ENCODE data around the gene IRAK1. TPM values are rescaled to one million over a fixed set of nuclear protein-coding genes. Genes with fewer than 3 reads are reported as not detected.

The IRAK1 gene
- total and polyA plus RNA-seq, 2 of the 13 experiments (the other 11 are each of a cell fraction or from before 2014, with no cell fraction given) = 57.7 to 77.3 TPM

DNA sequence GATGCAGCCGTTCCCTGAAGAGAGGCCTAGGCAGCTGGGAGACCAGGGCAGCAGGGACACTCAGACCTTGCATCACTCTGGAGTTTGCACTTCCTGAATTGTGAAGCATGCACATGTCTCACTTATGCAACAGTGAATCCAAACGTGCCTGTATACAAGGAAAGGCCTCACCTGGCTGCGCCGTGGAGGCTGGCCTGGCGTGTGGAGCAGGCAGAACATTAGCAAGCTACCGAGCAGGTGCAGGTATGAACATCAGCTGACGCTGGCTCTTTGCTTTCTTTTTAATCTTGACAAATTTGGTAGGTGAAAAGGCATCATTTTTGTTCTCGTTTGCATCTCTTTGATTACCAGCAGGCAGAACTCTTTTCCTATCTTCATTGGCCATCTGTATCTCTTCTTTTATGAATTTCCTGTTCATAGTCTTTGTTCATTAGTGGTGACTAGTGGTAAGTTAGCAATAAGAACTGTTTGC lies 37.1 kb upstream of the IRAK1 start (continued):
- TF ChIP-seq, protein P1, sequence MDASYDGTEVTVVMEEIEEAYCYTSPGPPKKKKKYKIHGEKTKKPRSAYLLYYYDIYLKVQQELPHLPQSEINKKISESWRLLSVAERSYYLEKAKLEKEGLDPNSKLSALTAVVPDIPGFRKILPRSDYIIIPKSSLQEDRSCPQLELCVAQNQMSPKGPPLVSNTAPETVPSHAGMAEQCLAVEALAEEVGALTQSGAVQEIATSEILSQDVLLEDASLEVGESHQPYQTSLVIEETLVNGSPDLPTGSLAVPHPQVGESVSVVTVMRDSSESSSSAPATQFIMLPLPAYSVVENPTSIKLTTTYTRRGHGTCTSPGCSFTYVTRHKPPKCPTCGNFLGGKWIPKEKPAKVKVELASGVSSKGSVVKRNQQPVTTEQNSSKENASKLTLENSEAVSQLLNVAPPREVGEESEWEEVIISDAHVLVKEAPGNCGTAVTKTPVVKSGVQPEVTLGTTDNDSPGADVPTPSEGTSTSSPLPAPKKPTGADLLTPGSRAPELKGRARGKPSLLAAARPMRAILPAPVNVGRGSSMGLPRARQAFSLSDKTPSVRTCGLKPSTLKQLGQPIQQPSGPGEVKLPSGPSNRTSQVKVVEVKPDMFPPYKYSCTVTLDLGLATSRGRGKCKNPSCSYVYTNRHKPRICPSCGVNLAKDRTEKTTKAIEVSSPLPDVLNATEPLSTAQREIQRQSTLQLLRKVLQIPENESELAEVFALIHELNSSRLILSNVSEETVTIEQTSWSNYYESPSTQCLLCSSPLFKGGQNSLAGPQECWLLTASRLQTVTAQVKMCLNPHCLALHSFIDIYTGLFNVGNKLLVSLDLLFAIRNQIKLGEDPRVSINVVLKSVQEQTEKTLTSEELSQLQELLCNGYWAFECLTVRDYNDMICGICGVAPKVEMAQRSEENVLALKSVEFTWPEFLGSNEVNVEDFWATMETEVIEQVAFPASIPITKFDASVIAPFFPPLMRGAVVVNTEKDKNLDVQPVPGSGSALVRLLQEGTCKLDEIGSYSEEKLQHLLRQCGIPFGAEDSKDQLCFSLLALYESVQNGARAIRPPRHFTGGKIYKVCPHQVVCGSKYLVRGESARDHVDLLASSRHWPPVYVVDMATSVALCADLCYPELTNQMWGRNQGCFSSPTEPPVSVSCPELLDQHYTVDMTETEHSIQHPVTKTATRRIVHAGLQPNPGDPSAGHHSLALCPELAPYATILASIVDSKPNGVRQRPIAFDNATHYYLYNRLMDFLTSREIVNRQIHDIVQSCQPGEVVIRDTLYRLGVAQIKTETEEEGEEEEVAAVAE (CRISPR knock-in tag; IDR thresholded peaks at IDR 0.05; ENCODE audit: borderline replicate concordance) = peak; percentile 75
- TF ChIP-seq, protein P2, sequence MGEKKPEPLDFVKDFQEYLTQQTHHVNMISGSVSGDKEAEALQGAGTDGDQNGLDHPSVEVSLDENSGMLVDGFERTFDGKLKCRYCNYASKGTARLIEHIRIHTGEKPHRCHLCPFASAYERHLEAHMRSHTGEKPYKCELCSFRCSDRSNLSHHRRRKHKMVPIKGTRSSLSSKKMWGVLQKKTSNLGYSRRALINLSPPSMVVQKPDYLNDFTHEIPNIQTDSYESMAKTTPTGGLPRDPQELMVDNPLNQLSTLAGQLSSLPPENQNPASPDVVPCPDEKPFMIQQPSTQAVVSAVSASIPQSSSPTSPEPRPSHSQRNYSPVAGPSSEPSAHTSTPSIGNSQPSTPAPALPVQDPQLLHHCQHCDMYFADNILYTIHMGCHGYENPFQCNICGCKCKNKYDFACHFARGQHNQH (CRISPR knock-in tag; IDR thresholded peaks at IDR 0.05) = peak; percentile 59; the same call in 1 of the 2 replicates
- TF ChIP-seq ZNF816 (CRISPR knock-in tag; IDR thresholded peaks at IDR 0.05; ENCODE audit: borderline replicate concordance) = 0 out of 2 replicates have a peak, but pooled peaks have one; percentile 50
- peak; percentile 59; the same call in 1 of the 2 replicates for TF ChIP-seq ZFP37 (CRISPR knock-in tag; IDR thresholded peaks at IDR 0.05; ENCODE audit: borderline replicate concordance)
- TF ChIP-seq, protein P3, sequence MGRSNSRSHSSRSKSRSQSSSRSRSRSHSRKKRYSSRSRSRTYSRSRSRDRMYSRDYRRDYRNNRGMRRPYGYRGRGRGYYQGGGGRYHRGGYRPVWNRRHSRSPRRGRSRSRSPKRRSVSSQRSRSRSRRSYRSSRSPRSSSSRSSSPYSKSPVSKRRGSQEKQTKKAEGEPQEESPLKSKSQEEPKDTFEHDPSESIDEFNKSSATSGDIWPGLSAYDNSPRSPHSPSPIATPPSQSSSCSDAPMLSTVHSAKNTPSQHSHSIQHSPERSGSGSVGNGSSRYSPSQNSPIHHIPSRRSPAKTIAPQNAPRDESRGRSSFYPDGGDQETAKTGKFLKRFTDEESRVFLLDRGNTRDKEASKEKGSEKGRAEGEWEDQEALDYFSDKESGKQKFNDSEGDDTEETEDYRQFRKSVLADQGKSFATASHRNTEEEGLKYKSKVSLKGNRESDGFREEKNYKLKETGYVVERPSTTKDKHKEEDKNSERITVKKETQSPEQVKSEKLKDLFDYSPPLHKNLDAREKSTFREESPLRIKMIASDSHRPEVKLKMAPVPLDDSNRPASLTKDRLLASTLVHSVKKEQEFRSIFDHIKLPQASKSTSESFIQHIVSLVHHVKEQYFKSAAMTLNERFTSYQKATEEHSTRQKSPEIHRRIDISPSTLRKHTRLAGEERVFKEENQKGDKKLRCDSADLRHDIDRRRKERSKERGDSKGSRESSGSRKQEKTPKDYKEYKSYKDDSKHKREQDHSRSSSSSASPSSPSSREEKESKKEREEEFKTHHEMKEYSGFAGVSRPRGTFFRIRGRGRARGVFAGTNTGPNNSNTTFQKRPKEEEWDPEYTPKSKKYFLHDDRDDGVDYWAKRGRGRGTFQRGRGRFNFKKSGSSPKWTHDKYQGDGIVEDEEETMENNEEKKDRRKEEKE (IDR thresholded peaks at IDR 0.05) = no peak
- TF ChIP-seq NFYC (CRISPR knock-in tag; IDR thresholded peaks at IDR 0.05) = peak; percentile 23; the same call in 1 of the 2 replicates
- TF ChIP-seq, protein P4, sequence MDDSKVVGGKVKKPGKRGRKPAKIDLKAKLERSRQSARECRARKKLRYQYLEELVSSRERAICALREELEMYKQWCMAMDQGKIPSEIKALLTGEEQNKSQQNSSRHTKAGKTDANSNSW (CRISPR knock-in tag; IDR thresholded peaks at IDR 0.05; ENCODE audit: borderline replicate concordance) = no peak
- TF ChIP-seq TSC22D2 (CRISPR knock-in tag; IDR thresholded peaks at IDR 0.05; ENCODE audit: borderline replicate concordance) = no peak
- TF ChIP-seq, protein P5, sequence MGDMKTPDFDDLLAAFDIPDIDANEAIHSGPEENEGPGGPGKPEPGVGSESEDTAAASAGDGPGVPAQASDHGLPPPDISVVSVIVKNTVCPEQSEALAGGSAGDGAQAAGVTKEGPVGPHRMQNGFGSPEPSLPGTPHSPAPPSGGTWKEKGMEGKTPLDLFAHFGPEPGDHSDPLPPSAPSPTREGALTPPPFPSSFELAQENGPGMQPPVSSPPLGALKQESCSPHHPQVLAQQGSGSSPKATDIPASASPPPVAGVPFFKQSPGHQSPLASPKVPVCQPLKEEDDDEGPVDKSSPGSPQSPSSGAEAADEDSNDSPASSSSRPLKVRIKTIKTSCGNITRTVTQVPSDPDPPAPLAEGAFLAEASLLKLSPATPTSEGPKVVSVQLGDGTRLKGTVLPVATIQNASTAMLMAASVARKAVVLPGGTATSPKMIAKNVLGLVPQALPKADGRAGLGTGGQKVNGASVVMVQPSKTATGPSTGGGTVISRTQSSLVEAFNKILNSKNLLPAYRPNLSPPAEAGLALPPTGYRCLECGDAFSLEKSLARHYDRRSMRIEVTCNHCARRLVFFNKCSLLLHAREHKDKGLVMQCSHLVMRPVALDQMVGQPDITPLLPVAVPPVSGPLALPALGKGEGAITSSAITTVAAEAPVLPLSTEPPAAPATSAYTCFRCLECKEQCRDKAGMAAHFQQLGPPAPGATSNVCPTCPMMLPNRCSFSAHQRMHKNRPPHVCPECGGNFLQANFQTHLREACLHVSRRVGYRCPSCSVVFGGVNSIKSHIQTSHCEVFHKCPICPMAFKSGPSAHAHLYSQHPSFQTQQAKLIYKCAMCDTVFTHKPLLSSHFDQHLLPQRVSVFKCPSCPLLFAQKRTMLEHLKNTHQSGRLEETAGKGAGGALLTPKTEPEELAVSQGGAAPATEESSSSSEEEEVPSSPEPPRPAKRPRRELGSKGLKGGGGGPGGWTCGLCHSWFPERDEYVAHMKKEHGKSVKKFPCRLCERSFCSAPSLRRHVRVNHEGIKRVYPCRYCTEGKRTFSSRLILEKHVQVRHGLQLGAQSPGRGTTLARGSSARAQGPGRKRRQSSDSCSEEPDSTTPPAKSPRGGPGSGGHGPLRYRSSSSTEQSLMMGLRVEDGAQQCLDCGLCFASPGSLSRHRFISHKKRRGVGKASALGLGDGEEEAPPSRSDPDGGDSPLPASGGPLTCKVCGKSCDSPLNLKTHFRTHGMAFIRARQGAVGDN (CRISPR knock-in tag; IDR thresholded peaks at IDR 0.05) = peak; percentile 91
- TF ChIP-seq, protein P6, sequence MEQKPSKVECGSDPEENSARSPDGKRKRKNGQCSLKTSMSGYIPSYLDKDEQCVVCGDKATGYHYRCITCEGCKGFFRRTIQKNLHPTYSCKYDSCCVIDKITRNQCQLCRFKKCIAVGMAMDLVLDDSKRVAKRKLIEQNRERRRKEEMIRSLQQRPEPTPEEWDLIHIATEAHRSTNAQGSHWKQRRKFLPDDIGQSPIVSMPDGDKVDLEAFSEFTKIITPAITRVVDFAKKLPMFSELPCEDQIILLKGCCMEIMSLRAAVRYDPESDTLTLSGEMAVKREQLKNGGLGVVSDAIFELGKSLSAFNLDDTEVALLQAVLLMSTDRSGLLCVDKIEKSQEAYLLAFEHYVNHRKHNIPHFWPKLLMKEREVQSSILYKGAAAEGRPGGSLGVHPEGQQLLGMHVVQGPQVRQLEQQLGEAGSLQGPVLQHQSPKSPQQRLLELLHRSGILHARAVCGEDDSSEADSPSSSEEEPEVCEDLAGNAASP (CRISPR knock-in tag; IDR thresholded peaks at IDR 0.05; ENCODE audit: borderline replicate concordance) = peak; percentile 82; the same call in 1 of the 2 replicates
- TF ChIP-seq RXRA (CRISPR knock-in tag; IDR thresholded peaks at IDR 0.05) = peak; percentile 70; the same call in 1 of the 2 replicates
- TF ChIP-seq, protein P7, sequence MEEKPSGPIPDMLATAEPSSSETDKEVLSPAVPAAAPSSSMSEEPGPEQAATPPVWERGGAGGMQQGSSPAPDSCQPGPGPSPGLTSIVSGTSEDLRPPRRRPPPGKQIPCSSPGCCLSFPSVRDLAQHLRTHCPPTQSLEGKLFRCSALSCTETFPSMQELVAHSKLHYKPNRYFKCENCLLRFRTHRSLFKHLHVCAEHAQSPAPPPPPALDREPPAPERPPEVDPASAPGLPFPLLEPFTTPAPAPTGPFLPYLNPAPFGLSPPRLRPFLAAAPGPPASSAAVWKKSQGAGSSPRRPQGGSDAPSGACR (CRISPR knock-in tag; IDR thresholded peaks at IDR 0.05) = peak; percentile 80; the same call in 1 of the 2 replicates

Measured in HepG2 (cell line).